Mesendoderm (in vitro differentiated cells): ENCODE results near the gene COPE.
"Not testable (repeated sequence)": the region's sequence is repeated elsewhere in the genome, so short reads cannot be mapped to it uniquely, and the experiment has no call there.

Experiments used
- DNase-seq: peaks from one replicate; pipeline ENCODE4 v3.0.0; 2013
- H2AK5ac ChIP-seq: 2 replicates; pipeline ENCODE4 v1.6.1; 2013; ENCODE audit warnings: low read length, inconsistent platforms
- H2BK120ac ChIP-seq: 2 replicates; pipeline ENCODE4 v1.6.1; 2013; ENCODE audit warnings: low read depth, mild to moderate bottlenecking, low read length, moderate library complexity, mixed read lengths
- H2BK15ac ChIP-seq: replicated peaks from 2 replicates; pipeline ENCODE4 v1.6.1; 2013; ENCODE audit warnings: low read depth, mild to moderate bottlenecking, moderate library complexity
- H2BK5ac ChIP-seq: 2 replicates; pipeline ENCODE4 v1.6.1; 2013; ENCODE audit warnings: low read length, inconsistent platforms
- H3K18ac ChIP-seq: 2 replicates; pipeline ENCODE4 v1.6.1; 2013; ENCODE audit warnings: mild to moderate bottlenecking, low read length, mixed read lengths
- H3K23ac ChIP-seq: one replicate; pipeline ENCODE4 v1.6.1; 2013; ENCODE audit warnings: low read length
- H3K27ac ChIP-seq: 2 replicates; pipeline ENCODE4 v1.5.1; 2013; ENCODE audit warnings: low read depth, mild to moderate bottlenecking, inconsistent platforms, low read length, moderate library complexity
- H3K27me3 ChIP-seq: 2 replicates; pipeline ENCODE4 v1.6.1; 2013; ENCODE audit warnings: low read length, control low read depth, mild to moderate bottlenecking, inconsistent platforms; ENCODE audit not compliant: insufficient read depth, poor library complexity
- H3K36me3 ChIP-seq: 2 replicates; pipeline ENCODE4 v1.6.1; 2013; ENCODE audit warnings: low read length, inconsistent platforms; ENCODE audit not compliant: control insufficient read depth, insufficient read depth
- H3K4ac ChIP-seq: one replicate; pipeline ENCODE4 v1.6.1; 2013; ENCODE audit warnings: low read depth, mild to moderate bottlenecking, low read length, moderate library complexity
- H3K4me1 ChIP-seq: 2 replicates; pipeline ENCODE4 v1.6.1; 2013; ENCODE audit warnings: low read depth, low read length, inconsistent platforms; ENCODE audit not compliant: control insufficient read depth
- H3K4me2 ChIP-seq: 2 replicates; pipeline ENCODE4 v1.6.1; 2013; ENCODE audit warnings: low read length
- H3K4me3 ChIP-seq: 2 replicates; pipeline ENCODE4 v1.5.1; 2013; ENCODE audit warnings: mild to moderate bottlenecking, low read length
- H3K56ac ChIP-seq: one replicate; pipeline ENCODE4 v1.6.1; 2013; ENCODE audit warnings: low read length
- H3K79me1 ChIP-seq: 2 replicates; pipeline ENCODE4 v1.6.1; 2013; ENCODE audit warnings: low read length, inconsistent platforms
- H3K79me2 ChIP-seq: 2 replicates; pipeline ENCODE4 v1.6.1; 2013; ENCODE audit warnings: mild to moderate bottlenecking, low read length; ENCODE audit not compliant: control insufficient read depth, insufficient read depth
- H3K9ac ChIP-seq: 2 replicates; pipeline ENCODE4 v1.6.1; 2013; ENCODE audit warnings: low read length, inconsistent platforms
- H4K5ac ChIP-seq: one replicate; pipeline ENCODE4 v1.6.1; 2013; ENCODE audit warnings: low read length
- H4K8ac ChIP-seq: one replicate; pipeline ENCODE4 v1.6.1; 2013; ENCODE audit warnings: low read depth, mild to moderate bottlenecking, control low read depth, low read length, moderate library complexity
- WGBS: extraction: QIAGEN DNeasy Blood & Tissue Kit; methylation state at CpG from one replicate; pipeline ENCODE4 v1.1.7; 2013; ENCODE audit warnings: low lambda C conversion rate, missing lambda C conversion rate; ENCODE audit not compliant: insufficient coverage; ENCODE audit errors: extremely low coverage; 5-methylcytosine and 5-hydroxymethylcytosine counted together

COPE gene

GRCh38 chr19:18903156-18904037, 15.8 kb downstream of the COPE start:
- H3K79me2 ChIP-seq, result no peaks in the 10 kb centered on the region
- no peak overlapping the region for H4K8ac ChIP-seq
- H2AK5ac ChIP-seq, result no peak overlapping the region
- no peak overlapping the region for H3K23ac ChIP-seq
- H4K5ac ChIP-seq, result no peak overlapping the region
- no peaks in the 10 kb centered on the region for H3K4me1 ChIP-seq
- H3K18ac ChIP-seq, result no peak overlapping the region
- H3K4ac ChIP-seq, result no peak overlapping the region
- H2BK15ac ChIP-seq, result no peak overlapping the region
- H3K27ac ChIP-seq, result no peak overlapping the region
- DNase-seq, result no peak
- H3K4me3 ChIP-seq, result no peak overlapping the region
- no peak overlapping the region for H3K56ac ChIP-seq
- peaks cover 2% of the 10 kb centered on the region for H3K36me3 ChIP-seq
- H3K79me1 ChIP-seq, result no peaks in the 10 kb centered on the region
- no peak overlapping the region for H3K4me2 ChIP-seq
- H2BK5ac ChIP-seq, result no peak overlapping the region
- H2BK120ac ChIP-seq, result no peak overlapping the region
- no CpG with 5 or more reads among the region's 29 CpGs for WGBS
- H3K27me3 ChIP-seq, result no peaks in the 10 kb centered on the region
- H3K9ac ChIP-seq, result no peak overlapping the region

DNA sequence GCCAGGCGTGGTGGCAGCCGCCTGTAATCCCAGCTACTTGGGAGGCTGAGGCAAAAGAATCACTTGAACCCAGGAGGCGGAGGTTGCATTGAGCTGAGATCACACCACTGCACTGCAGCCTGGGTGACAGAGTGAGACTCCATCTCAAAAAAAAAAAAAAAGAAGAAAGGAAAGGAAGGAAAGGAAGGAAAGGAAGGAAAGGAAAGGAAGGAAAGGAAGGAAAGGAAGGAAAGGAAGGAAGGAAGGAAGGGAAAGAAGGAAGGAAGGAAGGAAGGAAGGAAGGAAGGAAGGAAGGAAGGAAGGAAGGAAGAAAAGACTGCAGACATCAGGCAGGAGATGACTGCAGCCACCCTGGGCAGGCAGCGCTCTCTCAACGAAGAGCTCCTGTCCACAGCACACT, 16.7 kb downstream of the COPE start:
- no CpG with 5 or more reads among the region's 5 CpGs for WGBS

DNA sequence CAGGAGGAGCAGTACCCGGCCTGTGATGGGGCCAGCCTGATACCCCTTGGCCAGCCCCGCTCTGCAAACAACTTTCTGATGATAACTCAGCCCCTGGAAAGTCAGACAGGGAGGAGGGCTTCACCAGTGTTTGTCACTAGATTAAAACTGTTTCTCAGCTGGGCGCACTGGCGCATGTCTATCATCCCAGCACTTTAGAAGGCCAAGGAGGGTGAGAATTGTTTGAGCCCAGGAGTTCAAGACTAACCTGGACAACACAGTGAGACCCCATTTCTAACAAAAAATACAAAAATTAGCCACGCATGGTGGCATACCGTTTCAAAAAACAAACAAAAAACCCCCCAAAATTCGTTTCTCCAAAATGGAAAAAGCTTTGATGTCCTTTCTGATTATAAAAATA, 17.7 kb downstream of the COPE start:
- H3K4me1 ChIP-seq, result no peaks in the 10 kb centered on the region
- DNase-seq, result no peak
- no peak overlapping the region for H3K18ac ChIP-seq
- H3K27ac ChIP-seq, result no peak overlapping the region
- H4K8ac ChIP-seq, result no peak overlapping the region
- H3K4me3 ChIP-seq, result no peak overlapping the region
- no peak overlapping the region for H2BK15ac ChIP-seq
- H3K9ac ChIP-seq, result no peak overlapping the region
- no peak overlapping the region for H3K56ac ChIP-seq
- H3K79me1 ChIP-seq, result no peaks in the 10 kb centered on the region
- no peak overlapping the region for H4K5ac ChIP-seq
- no peak overlapping the region for H3K23ac ChIP-seq
- WGBS, result no CpG with 5 or more reads among the region's 7 CpGs
- no peak overlapping the region for H3K4me2 ChIP-seq
- peaks cover 2% of the 10 kb centered on the region for H3K36me3 ChIP-seq
- H3K79me2 ChIP-seq, result no peaks in the 10 kb centered on the region
- no peaks in the 10 kb centered on the region for H3K27me3 ChIP-seq
- no peak overlapping the region for H3K4ac ChIP-seq
- H2BK5ac ChIP-seq, result no peak overlapping the region
- H2AK5ac ChIP-seq, result no peak overlapping the region
- H2BK120ac ChIP-seq, result no peak overlapping the region

More for the DNA sequence above, 16.7 kb downstream of the COPE start:
- H2AK5ac ChIP-seq, H3K4ac ChIP-seq, H3K23ac ChIP-seq, H3K27me3 ChIP-seq, H3K27ac ChIP-seq, H3K18ac ChIP-seq, H2BK15ac ChIP-seq, H4K5ac ChIP-seq, H3K4me2 ChIP-seq, H4K8ac ChIP-seq, H3K4me1 ChIP-seq, H3K9ac ChIP-seq, H3K4me3 ChIP-seq, H2BK5ac ChIP-seq, DNase-seq, H3K79me1 ChIP-seq, H2BK120ac ChIP-seq, H3K79me2 ChIP-seq, H3K56ac ChIP-seq, H3K36me3 ChIP-seq: not testable (repeated sequence)

GRCh38 chr19:18900700-18901481, 18.3 kb downstream of the COPE start:
- Histone ChIP-seq H3K9ac (no peak overlapping the region), H3K36me3 (peaks cover 2% of the 10 kb centered on the region), H3K4me3 (no peak overlapping the region), H3K79me1 (no peaks in the 10 kb centered on the region), H3K18ac (no peak overlapping the region), H2AK5ac (no peak overlapping the region), H4K5ac (no peak overlapping the region), H3K27me3 (no peaks in the 10 kb centered on the region), H3K4ac (no peak overlapping the region), H2BK120ac (no peak overlapping the region), H3K56ac (no peak overlapping the region), H3K4me2 (no peak overlapping the region), H3K79me2 (no peaks in the 10 kb centered on the region), H3K27ac (no peak overlapping the region), H2BK5ac (no peak overlapping the region), H4K8ac (no peak overlapping the region), H3K4me1 (no peaks in the 10 kb centered on the region), H2BK15ac (no peak overlapping the region), H3K23ac (no peak overlapping the region)
- no CpG with 5 or more reads among the region's 17 CpGs for WGBS
- DNase-seq, result no peak

GRCh38 chr19:18899624-18900560, 19.3 kb downstream of the COPE start:
- H3K9ac ChIP-seq, result no peak overlapping the region
- peaks cover 2% of the 10 kb centered on the region for H3K36me3 ChIP-seq
- WGBS, result no CpG with 5 or more reads among the region's 20 CpGs
- H3K56ac ChIP-seq, result no peak overlapping the region
- no peak overlapping the region for H3K23ac ChIP-seq
- no peak overlapping the region for H3K27ac ChIP-seq
- H4K8ac ChIP-seq, result no peak overlapping the region
- no peaks in the 10 kb centered on the region for H3K4me1 ChIP-seq
- H4K5ac ChIP-seq, result no peak overlapping the region
- no peaks in the 10 kb centered on the region for H3K79me1 ChIP-seq
- H3K4ac ChIP-seq, result no peak overlapping the region
- no peak overlapping the region for H3K4me2 ChIP-seq
- no peak overlapping the region for H2BK5ac ChIP-seq
- no peak for DNase-seq
- no peaks in the 10 kb centered on the region for H3K79me2 ChIP-seq
- no peak overlapping the region for H3K18ac ChIP-seq
- H3K27me3 ChIP-seq, result no peaks in the 10 kb centered on the region
- H3K4me3 ChIP-seq, result no peak overlapping the region
- H2BK15ac ChIP-seq, result no peak overlapping the region
- H2BK120ac ChIP-seq, result no peak overlapping the region
- no peak overlapping the region for H2AK5ac ChIP-seq
